ENCODE data around the gene SPATA31D4.

The SPATA31D4 gene

GRCh38 chr9:81968026-81968425 is 39.8 kb downstream of the SPATA31D4 start:
- no peak for DNase-seq

- DNase-seq: no peak
Observed at GRCh38 chr9:81969971-81970370, 41.7 kb downstream of the SPATA31D4 start.

- DNase-seq: no peak
Observed at GRCh38 chr9:81971727-81972126, 43.5 kb downstream of the SPATA31D4 start.

GRCh38 chr9:81974764-81975163 is 46.5 kb downstream of the SPATA31D4 start:
- DNase-seq: no peak

- DNase-seq: no peak
Observed at GRCh38 chr9:81976351-81976750, 48.1 kb downstream of the SPATA31D4 start.

GRCh38 chr9:81979196-81979595 is 51.0 kb downstream of the SPATA31D4 start:
- no peak for DNase-seq

GRCh38 chr9:81980568-81980967 is 52.3 kb downstream of the SPATA31D4 start:
- no peak for DNase-seq

GRCh38 chr9:81981883-81982282 is 53.7 kb downstream of the SPATA31D4 start:
- no peak for DNase-seq

Data from SHP77 (cell line).